ENCODE results near the gene MADCAM1. TPM values are rescaled to one million over a fixed set of nuclear protein-coding genes. Genes with fewer than 3 reads are reported as not detected.

Gene MADCAM1
- total and polyA plus RNA-seq, 7 experiments from 2014 or later = 0.12 to 1.8 (median 0.61) TPM; not detected in 2

DNA sequence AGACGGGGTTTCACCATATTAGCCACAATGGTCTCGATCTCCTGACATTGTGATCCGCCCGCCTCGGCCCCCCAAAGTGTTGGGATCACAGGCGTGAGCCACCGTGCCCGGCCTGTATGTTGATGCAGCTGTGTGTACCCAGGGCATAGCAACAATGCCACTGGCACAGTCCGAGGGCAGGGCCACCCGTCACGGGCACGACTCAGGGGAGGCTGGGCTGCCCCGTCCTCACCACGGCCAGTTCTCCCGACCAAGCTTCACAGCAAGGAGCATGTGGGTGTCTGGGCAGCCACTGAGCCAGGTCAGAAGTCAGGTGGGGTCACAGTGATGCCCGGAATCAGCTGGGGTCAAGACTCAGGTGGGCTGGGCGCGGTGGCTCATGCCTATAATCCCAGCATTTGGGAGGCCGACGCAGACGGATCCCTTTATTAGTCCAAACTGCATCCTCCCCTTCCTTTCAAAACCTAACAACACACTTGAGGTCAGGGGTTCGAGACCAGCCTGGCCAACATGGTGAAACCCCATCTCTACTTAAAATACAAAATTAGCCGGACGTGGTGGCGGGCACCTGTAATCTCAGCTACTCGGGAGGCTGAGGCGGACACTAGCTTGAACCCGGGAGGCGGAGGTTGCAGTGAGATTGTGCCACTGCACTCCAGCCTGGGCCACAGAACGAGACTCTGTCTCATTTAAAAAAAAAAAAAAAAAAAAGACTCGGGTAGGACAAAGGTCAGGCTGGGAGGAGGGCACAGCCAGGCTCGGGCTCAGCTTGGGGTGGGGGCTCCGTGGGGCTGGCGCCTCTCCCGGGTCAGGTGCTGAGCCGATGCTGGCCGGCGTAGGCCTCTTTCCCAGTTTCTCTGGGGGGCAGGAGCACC is 34.1 kb downstream of the MADCAM1 start:
- intact Hi-C loops (cut with micrococcal nuclease) = loop anchor here (1.0 kb wide), 9 partner anchors 11 to 150 kb away; partner anchors contain the start of genes BSG (in 2 of the 2), FGF22 (in 1 of the 2), POLRMT (in 1 of the 2) and RNF126 (in 1 of the 2)
- peak overlapping the region; percentile 72 for H3K4me3 ChIP-seq (ENCODE audit: low read length)
- peak overlapping the region; percentile 64 to 93 (median 82) for H3K4me3 Mint-ChIP-seq

DNA sequence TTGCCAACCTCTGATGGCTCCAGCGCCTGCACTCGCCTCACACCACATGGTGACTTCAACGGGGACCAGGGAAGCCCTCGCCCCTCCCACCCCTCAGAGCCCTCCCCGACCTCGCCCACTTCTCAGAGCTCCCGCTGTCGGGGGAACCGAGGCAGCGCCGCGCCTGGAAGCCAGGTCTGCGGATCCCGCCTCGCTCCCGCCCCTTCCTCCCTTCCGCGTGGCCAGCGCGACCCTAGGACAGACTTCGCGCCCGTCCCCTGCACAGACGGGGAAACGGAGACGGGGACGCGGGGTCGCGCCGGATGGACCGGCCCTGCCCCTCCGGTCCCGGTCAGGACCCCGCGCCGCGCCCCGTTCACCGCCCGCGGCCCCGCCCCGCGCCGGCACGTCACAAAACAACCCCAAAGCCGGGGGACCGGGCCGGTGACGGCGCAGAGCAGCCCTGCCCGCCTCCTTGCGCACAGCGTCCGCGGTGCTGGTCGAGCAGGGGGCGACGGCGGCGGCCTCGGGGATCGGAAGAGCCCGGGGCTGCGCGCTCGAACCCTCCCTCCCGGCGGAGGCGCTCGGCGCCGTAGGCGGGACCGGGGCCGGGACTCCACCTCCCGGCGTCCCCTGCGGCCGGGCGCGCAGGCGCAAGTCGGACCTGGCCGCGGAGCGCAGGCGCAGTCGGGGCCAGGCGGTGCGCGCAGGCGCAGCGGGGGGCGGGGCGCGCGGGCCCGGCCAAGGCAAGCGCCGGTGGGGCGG is 34.9 kb downstream of the MADCAM1 start:
- Histone ChIP-seq H3K27me3 (ENCODE audit: control insufficient read depth in 2 of 2, insufficient read depth in 2 of 2, low read length in 2 of 2) (no peaks in the 10 kb centered on the region), H3K4me1 (ENCODE audit: control insufficient read depth in 2 of 2, insufficient read depth in 2 of 2, low read length in 2 of 2) (peaks cover 8 to 9% of the 10 kb centered on the region in 2 donors), H3K36me3 (ENCODE audit: control insufficient read depth in 2 of 3, insufficient read depth in 3 of 3, low read length in 3 of 3) (peaks cover 0 to 19% (median 0%) of the 10 kb centered on the region in 3 experiments), H3K4me3 (ENCODE audit: low read length) (peak overlapping the region; percentile 72), H3K27ac (ENCODE audit: low read depth, low read length) (peak overlapping the region; percentile 90), H3K9me3 (ENCODE audit: control insufficient read depth in 2 of 3, low read length in 3 of 3) (no peaks in the 10 kb centered on the region)
- Mint-ChIP-seq H3K4me1 (peaks cover 8 to 32% (median 16%) of the 10 kb centered on the region in 7 donors), H3K36me3 (no peaks in the 10 kb centered on the region), H3K4me3 (peak overlapping the region; percentile 64 to 93 (median 82)), H3K27me3 (peaks cover 0 to 4% (median 0%) of the 10 kb centered on the region in 5 donors), H3K27ac (peak overlapping the region in 8 of 9 donors; percentile 19 to 87 (median 80)), H3K9me3 (no peaks in the 10 kb centered on the region)
- peak; percentile 79 to 100 (median 94) for DNase-seq
- ATAC-seq = peak; percentile 87
- POLR2A ChIA-PET = interaction anchor here (0.7 to 6.3 kb wide), 11 partner anchors 10 to 489 kb away, joined by 3 to 70 read pairs (median 5); partner anchors contain the start of genes POLRMT, RNF126 and TPGS1
- CTCF ChIA-PET = interaction anchor here (1.7 to 3.7 kb wide), 4 partner anchors 10 to 25 kb away, joined by 8 to 28 read pairs (median 12); no protein-coding TSS in a partner anchor
- intact Hi-C loops (cut with micrococcal nuclease) = loop anchor here (1.0 kb wide), 9 partner anchors 12 to 149 kb away; partner anchors contain the start of genes BSG (in 2 of the 2), FGF22 (in 1 of the 2), POLRMT (in 1 of the 2) and RNF126 (in 1 of the 2)

More for the DNA sequence above, 34.1 kb downstream of the MADCAM1 start:
- CTCF ChIA-PET = interaction anchor here (0.6 to 3.7 kb wide), 4 partner anchors 9 to 95 kb away, joined by 3 to 28 read pairs (median 6); no protein-coding TSS in a partner anchor
- ATAC-seq (no peak), DNase-seq (peak in 1 of 9 donors; percentile 18)
- Mint-ChIP-seq H3K27me3 (peaks cover 0 to 7% (median 0%) of the 10 kb centered on the region in 5 donors), H3K27ac (peak overlapping the region in 8 of 9 donors; percentile 19 to 87 (median 80)), H3K36me3 (no peaks in the 10 kb centered on the region), H3K9me3 (peaks cover 0 to 2% (median 0%) of the 10 kb centered on the region in 11 donors), H3K4me1 (peaks cover 8 to 30% (median 19%) of the 10 kb centered on the region in 7 donors)
- Histone ChIP-seq H3K4me1 (ENCODE audit: control insufficient read depth in 2 of 2, insufficient read depth in 2 of 2, low read length in 2 of 2) (peaks cover 8 to 9% of the 10 kb centered on the region in 2 donors), H3K27me3 (ENCODE audit: control insufficient read depth in 2 of 2, insufficient read depth in 2 of 2, low read length in 2 of 2) (no peaks in the 10 kb centered on the region), H3K36me3 (ENCODE audit: control insufficient read depth in 2 of 3, insufficient read depth in 3 of 3, low read length in 3 of 3) (peaks cover 0 to 11% (median 0%) of the 10 kb centered on the region in 3 experiments), H3K9me3 (ENCODE audit: control insufficient read depth in 2 of 3, low read length in 3 of 3) (no peaks in the 10 kb centered on the region), H3K27ac (ENCODE audit: low read depth, low read length) (peak overlapping the region; percentile 90)
- POLR2A ChIA-PET = interaction anchor here (0.7 to 6.3 kb wide), 7 partner anchors 9 to 489 kb away, joined by 3 to 70 read pairs (median 11); partner anchors contain the start of gene TPGS1

- Histone ChIP-seq H3K27ac (ENCODE audit: low read depth, low read length) (peak within 1 kb of the TSS; percentile 90), H3K4me3 (ENCODE audit: low read length) (peak within 1 kb of the TSS; percentile 72), H3K9me3 (ENCODE audit: control insufficient read depth in 2 of 3, low read length in 3 of 3) (no peaks in the 10 kb centered on the region), H3K36me3 (ENCODE audit: control insufficient read depth in 2 of 3, insufficient read depth in 3 of 3, low read length in 3 of 3) (peaks cover 0 to 27% (median 0%) of the 10 kb centered on the region in 3 experiments), H3K4me1 (ENCODE audit: control insufficient read depth in 2 of 2, insufficient read depth in 2 of 2, low read length in 2 of 2) (peaks cover 8 to 9% of the 10 kb centered on the region in 2 donors), H3K27me3 (ENCODE audit: control insufficient read depth in 2 of 2, insufficient read depth in 2 of 2, low read length in 2 of 2) (no peaks in the 10 kb centered on the region)
- peak within 1 kb of the TSS; percentile 62 to 95 (median 85) for H3K27ac Mint-ChIP-seq
- ChIA-PET CTCF (interaction anchor here (0.5 to 3.7 kb wide), 6 partner anchors 10 to 361 kb away, joined by 3 to 28 read pairs (median 8); partner anchors contain the start of genes MED16 and RNU6-9), POLR2A (interaction anchor here (0.6 to 6.3 kb wide), 13 partner anchors 9 to 131 kb away, joined by 3 to 70 read pairs (median 5); partner anchors contain the start of genes POLRMT, RNF126 and TPGS1)
- no peaks in the 10 kb centered on the region for H3K9me3 Mint-ChIP-seq
- peak within 1 kb of the TSS; percentile 88 to 96 (median 92) for H3K4me3 Mint-ChIP-seq
- H3K27me3 Mint-ChIP-seq = peaks cover 0 to 1% (median 0%) of the 10 kb centered on the region in 5 donors
- peaks cover 8 to 32% (median 16%) of the 10 kb centered on the region in 7 donors for H3K4me1 Mint-ChIP-seq
- H3K36me3 Mint-ChIP-seq = no peaks in the 10 kb centered on the region
- ATAC-seq (no peak), DNase-seq (no peak)
- intact Hi-C loops (cut with micrococcal nuclease) = loop anchor here (1.0 kb wide), 10 partner anchors 11 to 148 kb away; partner anchors contain the start of genes BSG (in 2 of the 2), FGF22 (in 1 of the 2), POLRMT (in 1 of the 2) and RNF126 (in 1 of the 2)
These were observed 35.7 kb downstream of the MADCAM1 start, which contains the start of gene CDC34 for GRCh38 chr19:531753-532560. CDC34 (plus strand) TSS chr19:531760; CDS start chr19:531932, 172 bp downstream.

GRCh38 chr19:532561-533363 is 36.5 kb downstream of the MADCAM1 start:
- H3K4me3 Mint-ChIP-seq = peak overlapping the region; percentile 88 to 96 (median 92)

More at GRCh38 chr19:532561-533363, 36.5 kb downstream of the MADCAM1 start:
- peak; percentile 20 for ATAC-seq
- Mint-ChIP-seq H3K4me1 (peaks cover 8 to 32% (median 16%) of the 10 kb centered on the region in 7 donors), H3K9me3 (no peaks in the 10 kb centered on the region), H3K36me3 (no peaks in the 10 kb centered on the region), H3K27ac (peak overlapping the region; percentile 58 to 96 (median 92)), H3K27me3 (no peaks in the 10 kb centered on the region)
- H3K9me3 ChIP-seq (ENCODE audit: control insufficient read depth in 2 of 3, low read length in 3 of 3) = no peaks in the 10 kb centered on the region
- H3K27me3 ChIP-seq (ENCODE audit: control insufficient read depth in 2 of 2, insufficient read depth in 2 of 2, low read length in 2 of 2) = no peaks in the 10 kb centered on the region
- intact Hi-C loops (cut with micrococcal nuclease) = loop anchor here in 1 of 2 donors (1.0 kb wide), 1 partner anchor 11 kb away; no protein-coding TSS in a partner anchor
- peak overlapping the region; percentile 81 for H3K27ac ChIP-seq (ENCODE audit: low read depth, low read length)
- POLR2A ChIA-PET = interaction anchor here (0.6 to 6.3 kb wide), 11 partner anchors 10 to 130 kb away, joined by 3 to 70 read pairs (median 3); partner anchors contain the start of genes POLRMT and RNF126
- H3K4me3 ChIP-seq (ENCODE audit: low read length) = peak overlapping the region; percentile 67
- H3K4me1 ChIP-seq (ENCODE audit: control insufficient read depth in 2 of 2, insufficient read depth in 2 of 2, low read length in 2 of 2) = peaks cover 8 to 9% of the 10 kb centered on the region in 2 donors
- DNase-seq = peak in 8 of 9 donors; percentile 33 to 60 (median 50)
- peaks cover 0 to 32% (median 0%) of the 10 kb centered on the region in 3 experiments for H3K36me3 ChIP-seq (ENCODE audit: control insufficient read depth in 2 of 3, insufficient read depth in 3 of 3, low read length in 3 of 3)
- CTCF ChIA-PET = interaction anchor here (0.6 to 3.7 kb wide), 7 partner anchors 10 to 238 kb away, joined by 3 to 28 read pairs (median 5); no protein-coding TSS in a partner anchor
